GM12864 (cell line): ENCODE measurements around the gene PPP6R2.

Experiments used
- DNase-seq: peaks from one replicate; pipeline ENCODE4 v3.0.0-alpha.2; 2011; ENCODE audit warnings: low read depth
- H3K4me3 ChIP-seq: 2 replicates; pipeline ENCODE4 v1.5.1; 2011; ENCODE audit warnings: mild to moderate bottlenecking, low read depth, low read length, control low read depth
- CTCF ChIP-seq: IDR thresholded peaks from 2 replicates; pipeline ENCODE4 v1.5.1; 2011; ENCODE audit warnings: low read depth, mild to moderate bottlenecking, moderate library complexity, low read length, control low read depth, inconsistent platforms; ENCODE audit errors: missing control alignments

Gene PPP6R2

DNA sequence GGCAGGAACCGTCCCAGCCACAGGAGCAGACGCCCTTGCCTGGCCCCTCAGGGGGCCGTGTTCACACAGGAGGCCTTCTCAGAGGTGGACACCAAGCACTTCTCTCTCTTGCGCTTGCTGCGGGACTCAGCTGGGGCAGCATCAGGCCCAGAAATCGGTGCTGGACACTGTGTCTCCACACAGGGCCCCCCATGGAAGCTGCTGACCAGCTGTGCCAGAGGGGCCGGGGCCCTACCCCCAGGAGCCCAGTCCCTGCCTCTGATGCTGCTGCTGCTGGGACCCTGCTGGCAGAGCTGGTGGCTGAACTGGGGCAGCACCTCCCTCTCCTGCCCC lies 39.6 kb upstream of the PPP6R2 start:
- no peak for TF ChIP-seq CTCF
- no peak for DNase-seq
- no peak overlapping the region for H3K4me3 ChIP-seq

DNA sequence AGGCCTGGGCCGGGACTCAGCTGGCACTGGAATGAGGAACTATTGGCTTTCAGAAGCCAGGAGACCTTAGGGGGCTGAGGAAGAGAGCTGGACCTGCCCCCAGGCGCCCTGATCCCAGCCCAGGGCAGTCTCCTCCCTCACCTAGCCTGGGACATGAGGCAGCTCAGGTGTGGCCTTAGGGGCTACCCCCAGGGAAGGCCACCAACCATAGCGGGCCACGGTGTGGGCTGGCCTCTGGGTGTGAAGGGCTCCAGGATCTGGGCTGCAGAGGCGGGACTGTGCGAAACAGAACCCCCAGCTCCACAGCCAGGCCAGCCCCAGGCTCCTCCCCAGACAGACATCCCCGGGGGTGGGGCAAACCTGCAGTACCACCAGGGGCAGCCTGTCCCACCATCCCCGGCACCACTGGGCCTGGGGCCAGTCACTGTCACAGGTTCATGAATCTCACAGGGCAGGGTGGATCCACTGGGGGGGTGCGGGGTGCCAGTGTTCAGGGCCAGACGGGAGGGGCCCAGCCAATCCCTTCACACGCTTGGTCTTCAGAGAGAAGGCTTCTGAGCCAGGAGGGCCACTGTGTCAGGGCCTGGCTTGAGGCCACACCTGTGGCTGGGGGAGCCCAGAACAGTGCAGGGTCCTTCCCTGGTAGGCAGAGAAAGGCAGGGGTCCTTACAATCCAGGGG lies 39.1 kb upstream of the PPP6R2 start:
- peak overlapping the region; percentile 19 for H3K4me3 ChIP-seq
- no peak for DNase-seq
- peak; percentile 8 for TF ChIP-seq CTCF

DNA sequence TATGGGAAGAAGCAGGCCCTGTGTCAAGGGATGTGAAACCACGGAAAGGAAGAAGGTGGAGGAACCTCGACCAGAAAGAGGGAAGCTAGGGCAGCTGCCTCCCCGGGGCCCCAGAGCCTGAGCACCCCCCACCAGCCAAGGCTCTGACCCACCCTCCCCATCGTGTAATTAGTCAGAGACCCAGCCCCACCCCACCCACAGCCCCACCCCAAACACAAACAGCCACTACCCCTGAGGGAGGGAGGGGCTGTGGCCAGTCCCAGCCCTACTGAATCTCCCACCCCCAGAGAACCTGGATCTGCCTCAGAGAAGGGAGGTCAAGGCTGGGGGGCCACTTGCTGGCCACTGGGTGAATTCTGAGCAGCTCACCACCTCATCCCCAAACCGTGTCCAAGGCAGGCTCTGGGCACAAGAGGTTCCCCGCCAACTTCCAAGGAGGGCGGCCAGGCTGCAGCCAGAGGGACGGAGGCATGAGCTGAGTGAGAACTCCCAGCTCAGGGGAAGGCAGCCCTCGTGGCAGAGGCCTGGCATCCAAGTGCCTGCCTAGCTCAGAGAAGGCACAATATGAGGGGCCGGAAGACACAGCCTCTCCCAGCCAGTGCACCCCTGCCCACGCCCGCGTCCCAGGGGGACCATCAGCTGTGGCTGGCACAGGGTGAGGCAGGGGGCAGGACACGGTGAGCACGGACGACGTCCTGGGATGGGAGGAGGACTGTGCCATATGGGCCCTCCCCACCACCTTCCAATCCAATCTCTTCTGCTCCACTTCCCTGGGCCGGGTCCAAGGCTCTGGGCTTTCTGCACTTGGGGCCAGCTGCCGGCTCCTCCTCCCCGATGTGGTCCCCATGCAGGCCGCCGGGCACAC lies 38.4 kb upstream of the PPP6R2 start:
- DNase-seq, result no peak
- H3K4me3 ChIP-seq, result peak overlapping the region; percentile 71
- TF ChIP-seq CTCF, result no peak

- no peak for TF ChIP-seq CTCF
- H3K4me3 ChIP-seq, result peak overlapping the region; percentile 71
Measured at GRCh38 chr22:50305393-50305922, 37.7 kb upstream of the PPP6R2 start.

DNA sequence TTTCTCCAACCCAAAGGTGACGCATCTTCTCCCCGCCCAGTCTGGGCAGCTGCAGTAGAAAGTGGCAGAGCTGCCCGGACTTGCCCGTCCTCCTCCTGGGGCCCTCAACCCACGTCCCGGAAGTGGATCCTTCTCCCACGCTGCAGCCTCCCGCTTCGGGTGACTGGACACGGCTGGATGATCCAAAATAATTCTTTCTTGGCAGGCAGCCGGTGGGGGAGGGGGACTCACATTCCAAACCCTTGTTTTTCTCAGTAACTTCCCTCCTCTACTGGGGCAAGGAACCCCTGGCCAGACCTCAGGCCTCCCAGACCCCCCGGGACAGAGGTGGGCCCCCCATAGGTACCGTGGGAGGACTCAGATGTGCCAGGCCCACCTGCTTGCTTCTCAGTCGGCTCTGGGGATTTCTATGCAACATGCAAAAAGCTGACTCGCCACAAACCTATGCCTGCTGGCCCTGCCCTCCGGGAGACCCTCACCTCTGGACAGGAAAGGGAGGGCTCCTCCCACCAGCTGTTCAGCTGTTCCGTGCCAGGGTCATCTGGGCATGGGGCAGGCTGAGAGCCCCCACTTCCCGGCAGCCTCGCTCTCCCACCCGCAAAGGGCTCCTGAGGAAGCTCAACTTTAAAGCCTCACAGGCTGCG lies 37.1 kb upstream of the PPP6R2 start:
- no peak for DNase-seq
- peak overlapping the region; percentile 71 for H3K4me3 ChIP-seq
- no peak for TF ChIP-seq CTCF

More at GRCh38 chr22:50305393-50305922, 37.7 kb upstream of the PPP6R2 start:
- no peak for DNase-seq

- H3K4me3 ChIP-seq, result peak within 1 kb of the TSS; percentile 71
- DNase-seq, result peak; percentile 39
- no peak for TF ChIP-seq CTCF
Measured at GRCh38 chr22:50306753-50307749, 36.1 kb upstream of the PPP6R2 start, which contains the start of gene PLXNB2. PLXNB2 (minus strand) TSS chr22:50307646; CDS start chr22:50290584, 17,062 bp downstream.
